NCI-H748 (cell line): Measurements from ENCODE around the gene NAV3.
A peak's percentile ranks its signal among the peaks of the same experiment; 100 is the strongest.
"Not testable (repeated sequence)": the region's sequence is repeated elsewhere in the genome, so short reads cannot be mapped to it uniquely, and the experiment has no call there.

ENCODE experiments used
- DNase-seq: peaks from one replicate; lab custom pipeline; 2025; ENCODE audit not compliant: unreplicated experiment; lab: John Stamatoyannopoulos, UW

The NAV3 gene

GRCh38 chr12:78102801-78103200 is 272.1 kb downstream of the NAV3 start:
- DNase-seq: not testable (repeated sequence)

GRCh38 chr12:78115889-78116288 is 285.2 kb downstream of the NAV3 start:
- no peak for DNase-seq

GRCh38 chr12:78118036-78118435 is 287.3 kb downstream of the NAV3 start:
- peak; percentile 20 for DNase-seq

- no peak for DNase-seq
Observed at GRCh38 chr12:78118486-78118885, 287.8 kb downstream of the NAV3 start.

GRCh38 chr12:78119351-78119918 is 288.7 kb downstream of the NAV3 start:
- DNase-seq: no peak

- DNase-seq: no peak
Observed at GRCh38 chr12:78120306-78120705, 289.6 kb downstream of the NAV3 start.

- DNase-seq: peak; percentile 24
Observed at GRCh38 chr12:78120866-78121560, 290.3 kb downstream of the NAV3 start.

GRCh38 chr12:78121969-78122610 is 291.4 kb downstream of the NAV3 start:
- DNase-seq: no peak

- no peak for DNase-seq
Observed at GRCh38 chr12:78128211-78128610, 297.5 kb downstream of the NAV3 start.

GRCh38 chr12:78143717-78144116 is 313.0 kb downstream of the NAV3 start:
- no peak for DNase-seq

GRCh38 chr12:78145398-78145797 is 314.7 kb downstream of the NAV3 start:
- no peak for DNase-seq

- peak; percentile 66 for DNase-seq
Observed at GRCh38 chr12:78146365-78146772, 315.7 kb downstream of the NAV3 start.

- peak; percentile 9 for DNase-seq
Observed at GRCh38 chr12:78149459-78149858, 318.8 kb downstream of the NAV3 start.

GRCh38 chr12:78155546-78155945 is 324.9 kb downstream of the NAV3 start:
- DNase-seq: no peak

- no peak for DNase-seq
Observed at GRCh38 chr12:78156751-78157150, 326.1 kb downstream of the NAV3 start.

- no peak for DNase-seq
Observed at GRCh38 chr12:78157199-78157598, 326.5 kb downstream of the NAV3 start.

- no peak for DNase-seq
Observed at GRCh38 chr12:78164154-78164553, 333.5 kb downstream of the NAV3 start.

- peak; percentile 49 for DNase-seq
Observed at GRCh38 chr12:78167510-78167909, 336.8 kb downstream of the NAV3 start.

- no peak for DNase-seq
Observed at GRCh38 chr12:78171061-78171460, 340.4 kb downstream of the NAV3 start.

- peak; percentile 66 for DNase-seq
Observed at GRCh38 chr12:78176643-78177042, 345.9 kb downstream of the NAV3 start.

GRCh38 chr12:78177298-78177697 is 346.6 kb downstream of the NAV3 start:
- no peak for DNase-seq

- no peak for DNase-seq
Observed at GRCh38 chr12:78179346-78179745, 348.7 kb downstream of the NAV3 start.
